Loucy (cell line): ENCODE results near the gene SP6.

Experiments
- H2AFZ ChIP-seq: fragments of 200-600 bp; sonication (generic); 2 replicates; pipeline ENCODE4 v1.6.0; 2016; ENCODE audit warnings: antibody characterized with exemption, mild to moderate bottlenecking, low read length, moderate library complexity
- H3F3A ChIP-seq: fragments of 200-600 bp; 2 replicates; pipeline ENCODE4 v1.6.0; 2016; ENCODE audit warnings: antibody characterized with exemption, low read depth, mild to moderate bottlenecking
- H3K27me3 ChIP-seq: fragments of 200-600 bp; sonication (generic); 2 replicates; pipeline ENCODE4 v1.6.1; 2014; ENCODE audit warnings: low read length, mild to moderate bottlenecking; ENCODE audit not compliant: insufficient read depth, poor library complexity, severe bottlenecking
- H3K36me3 ChIP-seq: fragments of 200-600 bp; sonication (generic); 2 replicates; pipeline ENCODE4 v1.6.1; 2016; ENCODE audit warnings: low read length; ENCODE audit not compliant: insufficient read depth
- H3K4me1 ChIP-seq: fragments of 200-600 bp; sonication (generic); 2 replicates; pipeline ENCODE4 v1.5.1; 2014; ENCODE audit warnings: low read length, mild to moderate bottlenecking; ENCODE audit not compliant: insufficient read depth, poor library complexity, severe bottlenecking
- H3K4me2 ChIP-seq: fragments of 200-600 bp; sonication (generic); 2 replicates; pipeline ENCODE4 v1.6.0; 2014; ENCODE audit warnings: antibody characterized with exemption, low read length, low read depth, mild to moderate bottlenecking; ENCODE audit not compliant: poor library complexity, severe bottlenecking
- H3K4me3 ChIP-seq: fragments of 200-600 bp; sonication (generic); 2 replicates; pipeline ENCODE4 v1.5.1; 2014; ENCODE audit warnings: low read length, mild to moderate bottlenecking, mixed read lengths; ENCODE audit not compliant: poor library complexity, severe bottlenecking
- H3K79me2 ChIP-seq: fragments of 200-600 bp; sonication (generic); 2 replicates; pipeline ENCODE4 v1.6.1; 2014; ENCODE audit warnings: low read length; ENCODE audit not compliant: insufficient read depth
- H3K9ac ChIP-seq: fragments of 200-600 bp; sonication (generic); 2 replicates; pipeline ENCODE4 v1.6.0; 2014; ENCODE audit warnings: mild to moderate bottlenecking, low read depth, low read length, moderate library complexity; ENCODE audit not compliant: poor library complexity, severe bottlenecking
- H3K9me2 ChIP-seq: fragments of 200-600 bp; sonication (generic); replicated peaks from 2 replicates; pipeline ENCODE4 v1.6.1; 2016; ENCODE audit warnings: low read depth, low read length, mixed read lengths
- H3K9me3 ChIP-seq: fragments of 200-600 bp; sonication (generic); 2 replicates; pipeline ENCODE4 v1.6.1; 2014; ENCODE audit warnings: mild to moderate bottlenecking, antibody characterized with exemption, low read length, low read depth; ENCODE audit not compliant: insufficient read depth
- H4K20me1 ChIP-seq: fragments of 200-600 bp; sonication (generic); 2 replicates; pipeline ENCODE4 v1.6.0; 2014; ENCODE audit warnings: antibody characterized with exemption, low read length, mild to moderate bottlenecking; ENCODE audit not compliant: insufficient read depth, poor library complexity, severe bottlenecking
- CTCF ChIP-seq: fragments of 200-600 bp; sonication (generic); conservative IDR thresholded peaks from 2 replicates; pipeline ENCODE4 v1.5.1; 2014; ENCODE audit warnings: mild to moderate bottlenecking, antibody characterized with exemption, low read length
- EZH2phosphoT487 ChIP-seq: fragments of 200-600 bp; IDR thresholded peaks from 2 replicates; pipeline ENCODE4 v1.6.1; 2018; ENCODE audit warnings: antibody characterized with exemption, mild to moderate bottlenecking, moderate library complexity, borderline replicate concordance

SP6 gene

GRCh38 chr17:47862621-47863440, 11.9 kb upstream of the SP6 start:
- Histone ChIP-seq H3F3A (no peaks in the 10 kb centered on the region), H3K4me1 (no peaks in the 10 kb centered on the region), H3K27me3 (no peaks in the 10 kb centered on the region), H3K36me3 (no peaks in the 10 kb centered on the region), H3K79me2 (no peaks in the 10 kb centered on the region), H3K9ac (no peak overlapping the region), H3K9me3 (no peaks in the 10 kb centered on the region), H3K4me2 (no peak overlapping the region), H4K20me1 (no peaks in the 10 kb centered on the region), H3K4me3 (no peak overlapping the region), H2AFZ (no peak overlapping the region), H3K9me2 (no peaks in the 10 kb centered on the region)
- no peak for TF ChIP-seq EZH2phosphoT487
- no peak for TF ChIP-seq CTCF

GRCh38 chr17:47860386-47860785, 9.4 kb upstream of the SP6 start:
- TF ChIP-seq CTCF, result no peak
- no peak for TF ChIP-seq EZH2phosphoT487
- H3K9me2 ChIP-seq, result no peaks in the 10 kb centered on the region
- no peaks in the 10 kb centered on the region for H3K27me3 ChIP-seq
- no peaks in the 10 kb centered on the region for H3K4me1 ChIP-seq
- no peaks in the 10 kb centered on the region for H3K79me2 ChIP-seq
- H2AFZ ChIP-seq, result no peak overlapping the region
- H4K20me1 ChIP-seq, result no peaks in the 10 kb centered on the region
- H3K9ac ChIP-seq, result no peak overlapping the region
- no peaks in the 10 kb centered on the region for H3F3A ChIP-seq
- no peaks in the 10 kb centered on the region for H3K9me3 ChIP-seq
- H3K36me3 ChIP-seq, result no peaks in the 10 kb centered on the region
- no peak overlapping the region for H3K4me2 ChIP-seq
- no peak overlapping the region for H3K4me3 ChIP-seq

- Histone ChIP-seq H3K27me3 (peaks cover 7% of the 10 kb centered on the region), H3K9me3 (no peaks in the 10 kb centered on the region), H3K9me2 (no peaks in the 10 kb centered on the region), H3K9ac (no peak overlapping the region), H3K79me2 (no peaks in the 10 kb centered on the region), H3K4me2 (no peak overlapping the region), H3K4me1 (no peaks in the 10 kb centered on the region), H4K20me1 (no peaks in the 10 kb centered on the region), H3K36me3 (no peaks in the 10 kb centered on the region), H3F3A (no peaks in the 10 kb centered on the region), H3K4me3 (no peak overlapping the region), H2AFZ (no peak overlapping the region)
- TF ChIP-seq CTCF, result no peak
- no peak for TF ChIP-seq EZH2phosphoT487
Measured at GRCh38 chr17:47857551-47858455, 6.8 kb upstream of the SP6 start.
